GM23248 (cell line): Measurements from ENCODE around the gene FFAR3. TPM values are rescaled to one million over a fixed set of nuclear protein-coding genes. Genes with fewer than 3 reads are reported as not detected.
"Not testable (repeated sequence)": the region's sequence is repeated elsewhere in the genome, so short reads cannot be mapped to it uniquely, and the experiment has no call there.

Experiments
- DNase-seq: peaks from one replicate; pipeline ENCODE4 v3.0.0-alpha.2; 2015
- H2AFZ ChIP-seq: fragments of 200-600 bp; sonication (generic); 2 replicates; pipeline ENCODE4 v1.6.1; 2016; ENCODE audit warnings: antibody characterized with exemption
- H3F3A ChIP-seq: fragments of 200-600 bp; sonication (generic); 2 replicates; pipeline ENCODE4 v1.6.1; 2016; ENCODE audit warnings: mild to moderate bottlenecking, antibody characterized with exemption, mixed run types; ENCODE audit not compliant: insufficient read depth
- H3K27ac ChIP-seq: fragments of 200-600 bp; sonication (generic); 2 replicates; pipeline ENCODE4 v1.5.1; 2016; ENCODE audit warnings: mild to moderate bottlenecking
- H3K27me3 ChIP-seq: fragments of 200-600 bp; sonication (generic); replicated peaks from 2 replicates; pipeline ENCODE4 v1.6.1; 2016; ENCODE audit warnings: mild to moderate bottlenecking; ENCODE audit not compliant: insufficient read depth
- H3K36me3 ChIP-seq: fragments of 200-600 bp; sonication (generic); 2 replicates; pipeline ENCODE4 v1.6.1; 2016; ENCODE audit warnings: low read depth, mild to moderate bottlenecking
- H3K4me1 ChIP-seq: fragments of 200-600 bp; sonication (generic); 2 replicates; pipeline ENCODE4 v1.6.1; 2016; ENCODE audit warnings: mild to moderate bottlenecking; ENCODE audit not compliant: insufficient read depth
- H3K4me2 ChIP-seq: fragments of 200-600 bp; sonication (generic); one replicate; pipeline ENCODE4 v1.6.1; 2016; ENCODE audit warnings: mild to moderate bottlenecking; ENCODE audit not compliant: unreplicated experiment
- H3K4me3 ChIP-seq: fragments of 200-600 bp; sonication (generic); 2 replicates; pipeline ENCODE4 v1.5.1; 2016; ENCODE audit warnings: mild to moderate bottlenecking
- H3K79me2 ChIP-seq: fragments of 200-600 bp; sonication (generic); 2 replicates; pipeline ENCODE4 v1.6.1; 2016; ENCODE audit warnings: mild to moderate bottlenecking; ENCODE audit not compliant: insufficient read depth
- H3K9ac ChIP-seq: fragments of 200-600 bp; sonication (generic); 2 replicates; pipeline ENCODE4 v1.6.1; 2016; ENCODE audit warnings: mild to moderate bottlenecking
- H3K9me2 ChIP-seq: fragments of 200-600 bp; sonication (generic); 2 replicates; pipeline ENCODE4 v1.6.1; 2016; ENCODE audit warnings: mixed run types, mild to moderate bottlenecking, moderate library complexity; ENCODE audit not compliant: insufficient read depth
- H3K9me3 ChIP-seq: fragments of 200-600 bp; sonication (generic); one replicate; pipeline ENCODE4 v1.6.1; 2017; ENCODE audit warnings: low read depth
- H4K20me1 ChIP-seq: fragments of 200-600 bp; sonication (generic); 2 replicates; pipeline ENCODE4 v1.6.0; 2016; ENCODE audit not compliant: insufficient read depth
- EZH2 ChIP-seq: fragments of 200-600 bp; sonication (generic); IDR thresholded peaks from 2 replicates; pipeline ENCODE4 v1.6.1; 2018; ENCODE audit warnings: antibody characterized with exemption, mild to moderate bottlenecking; ENCODE audit not compliant: insufficient read depth, poor library complexity, severe bottlenecking
- EZH2phosphoT487 ChIP-seq: fragments of 200-600 bp; sonication (generic); IDR thresholded peaks from 2 replicates; pipeline ENCODE4 v1.6.1; 2018; ENCODE audit warnings: antibody characterized with exemption, moderate library complexity, mild to moderate bottlenecking, low read depth; ENCODE audit not compliant: insufficient read depth
- WGBS, 2 experiments: methylation state at CpG; one replicate each; pipeline ENCODE4 v1.1.6; 2015 to 2017; ENCODE audit warnings: low lambda C conversion rate in 2 of 2, low coverage in 1 of 2; ENCODE audit errors: missing lambda C conversion rate in 2 of 2; 5-methylcytosine and 5-hydroxymethylcytosine counted together
- in situ Hi-C: fragments of 300-500 bp; cut with MboI; formaldehyde crosslinking; loops from 2 replicates; pipeline ENCODE4 v1.15.0; 2020
- polyA plus RNA-seq: library from polyadenylated mRNA; unstranded; fragments of >200 nt; fragmentation: Nextera tagmentation; extraction: Ambion mirVana; gene quantifications from 2 replicates; pipeline ENCODE4 v1.2.1, GENCODE V29; 2016
- total RNA-seq: library from RNA; depleted of rRNA; stranded (reverse); fragments of >200 nt; shearing (Covaris generic); gene quantifications from 2 replicates; pipeline ENCODE4 v1.2.3, GENCODE V29; 2014

The FFAR3 gene
- total and polyA plus RNA-seq, 2 experiments from 2014 or later, result not detected

- H3K9me3 ChIP-seq, H3K9ac ChIP-seq, H2AFZ ChIP-seq, H3K36me3 ChIP-seq, H4K20me1 ChIP-seq, H3K79me2 ChIP-seq, H3K4me2 ChIP-seq, H3K4me1 ChIP-seq, H3K4me3 ChIP-seq, in situ Hi-C loops, H3K9me2 ChIP-seq, H3F3A ChIP-seq, DNase-seq, H3K27ac ChIP-seq, H3K27me3 ChIP-seq: not testable (repeated sequence)
- 43% methylated on average over 3 of the region's 5 CpGs; no CpG with 5 or more reads in 1 of the 2 experiments for whole genome bisulfite sequencing, 2 experiments
Observed at GRCh38 chr19:35360081-35360480, 1.8 kb downstream of the FFAR3 start.

GRCh38 chr19:35360880-35361420 is 2.7 kb downstream of the FFAR3 start:
- no peak overlapping the region for H3K27ac ChIP-seq
- no peaks in the 10 kb centered on the region for H3K4me1 ChIP-seq
- DNase-seq, result no peak
- no peaks in the 10 kb centered on the region for H3K9me2 ChIP-seq
- in situ Hi-C loops, result no loop called here
- H3K9ac ChIP-seq, result no peak overlapping the region
- H2AFZ ChIP-seq, result no peak overlapping the region
- no peak overlapping the region for H3K4me2 ChIP-seq
- H3K4me3 ChIP-seq, result no peak overlapping the region
- TF ChIP-seq EZH2phosphoT487 (no peak), EZH2 (no peak)
- WGBS, 2 experiments, result 28 to 33% methylated on average over 4 to 5 of the region's 5 CpGs
- no peaks in the 10 kb centered on the region for H3F3A ChIP-seq
- no peaks in the 10 kb centered on the region for H3K9me3 ChIP-seq
- H3K27me3 ChIP-seq, result no peaks in the 10 kb centered on the region; the same call in 1 of the 2 replicates
- no peaks in the 10 kb centered on the region for H3K79me2 ChIP-seq
- H3K36me3 ChIP-seq, result no peaks in the 10 kb centered on the region
- no peaks in the 10 kb centered on the region for H4K20me1 ChIP-seq

GRCh38 chr19:35362261-35363000 is 4.2 kb downstream of the FFAR3 start:
- H3K9me2 ChIP-seq, result no peaks in the 10 kb centered on the region
- no peak overlapping the region for H3K9ac ChIP-seq
- H3K27ac ChIP-seq, result no peak overlapping the region
- no peaks in the 10 kb centered on the region for H4K20me1 ChIP-seq
- in situ Hi-C loops, result no loop called here
- no peak for DNase-seq
- no peak overlapping the region for H2AFZ ChIP-seq
- no peaks in the 10 kb centered on the region for H3F3A ChIP-seq
- no peaks in the 10 kb centered on the region for H3K27me3 ChIP-seq
- H3K4me1 ChIP-seq, result no peaks in the 10 kb centered on the region
- no peaks in the 10 kb centered on the region for H3K79me2 ChIP-seq
- TF ChIP-seq EZH2phosphoT487, result no peak
- no peak for TF ChIP-seq EZH2
- 29 to 32% methylated on average over 8 to 9 of the region's 14 CpGs for WGBS, 2 experiments
- H3K4me2 ChIP-seq, result no peak overlapping the region
- H3K36me3 ChIP-seq, result no peaks in the 10 kb centered on the region
- H3K9me3 ChIP-seq, result no peaks in the 10 kb centered on the region
- no peak overlapping the region for H3K4me3 ChIP-seq

GRCh38 chr19:35363001-35363590 is 4.8 kb downstream of the FFAR3 start:
- no peaks in the 10 kb centered on the region for H3F3A ChIP-seq
- H3K4me3 ChIP-seq, result no peak overlapping the region
- DNase-seq, result no peak
- no peak overlapping the region for H3K27ac ChIP-seq
- WGBS, 2 experiments, result 60 to 69% methylated on average over 2 to 7 of the region's 11 CpGs
- no peaks in the 10 kb centered on the region for H3K4me1 ChIP-seq
- H3K9me2 ChIP-seq, result no peaks in the 10 kb centered on the region
- H3K27me3 ChIP-seq, result 0 out of 2 replicates have a peak, but pooled peaks cover under 1% of the 10 kb centered on the region
- H4K20me1 ChIP-seq, result no peaks in the 10 kb centered on the region
- no peak overlapping the region for H3K9ac ChIP-seq
- H3K4me2 ChIP-seq, result no peak overlapping the region
- no peak for TF ChIP-seq EZH2phosphoT487
- no peak for TF ChIP-seq EZH2
- no peaks in the 10 kb centered on the region for H3K36me3 ChIP-seq
- no peak overlapping the region for H2AFZ ChIP-seq
- H3K79me2 ChIP-seq, result no peaks in the 10 kb centered on the region
- H3K9me3 ChIP-seq, result no peaks in the 10 kb centered on the region
- in situ Hi-C loops, result no loop called here
